ENCODE data around the gene ZSCAN22.

ZSCAN22 gene

DNA sequence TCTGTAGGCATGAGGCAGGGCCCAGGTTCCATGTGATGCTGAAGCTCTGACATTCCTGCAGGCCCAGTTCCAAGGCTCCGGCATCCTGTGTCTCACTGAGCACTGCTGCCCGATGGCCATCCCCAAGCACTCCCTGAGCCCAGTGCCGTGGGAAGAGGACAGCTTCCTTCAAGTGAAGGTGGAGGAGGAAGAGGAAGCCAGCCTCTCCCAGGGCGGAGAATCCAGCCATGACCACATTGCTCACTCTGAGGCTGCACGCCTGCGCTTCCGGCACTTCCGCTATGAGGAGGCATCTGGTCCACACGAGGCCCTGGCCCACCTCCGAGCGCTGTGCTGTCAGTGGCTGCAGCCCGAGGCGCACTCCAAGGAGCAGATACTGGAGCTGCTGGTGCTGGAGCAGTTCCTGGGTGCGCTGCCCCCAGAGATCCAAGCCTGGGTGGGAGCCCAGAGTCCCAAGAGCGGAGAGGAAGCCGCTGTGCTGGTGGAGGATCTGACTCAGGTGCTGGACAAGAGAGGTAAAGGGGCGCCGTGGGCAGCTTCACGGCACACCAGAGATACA lies 8.0 kb downstream of the ZSCAN22 start:
- no peaks in the 10 kb centered on the region for H3K27me3 ChIP-seq (ENCODE audit: insufficient read depth, insufficient read length)
- H3K4me3 ChIP-seq (ENCODE audit: insufficient read length, low read depth), result no peak overlapping the region
- H3K36me3 ChIP-seq (ENCODE audit: insufficient read depth, insufficient read length, low read length), result peaks cover 47% of the 10 kb centered on the region
- H3K9me3 ChIP-seq (ENCODE audit: insufficient read depth, low read length), result peaks cover 11% of the 10 kb centered on the region; the same call in 1 of the 2 replicates
- no peak for DNase-seq (ENCODE audit: low read depth, low spot score)
- TF ChIP-seq SUZ12 (IDR thresholded peaks at IDR 0.05; ENCODE audit: extremely low read depth, insufficient read depth, insufficient read length), result no peak
- TF ChIP-seq YY1 (IDR thresholded peaks at IDR 0.05; ENCODE audit: insufficient read depth, insufficient read length), result no peak
- no peak for TF ChIP-seq ZNF274 (IDR thresholded peaks at IDR 0.05; ENCODE audit: low read depth, low read length)
- no peak overlapping the region for H3K9ac ChIP-seq (ENCODE audit: insufficient read length, low read depth)
- no peaks in the 10 kb centered on the region for H3K4me1 ChIP-seq (ENCODE audit: insufficient read depth, insufficient read length)

DNA sequence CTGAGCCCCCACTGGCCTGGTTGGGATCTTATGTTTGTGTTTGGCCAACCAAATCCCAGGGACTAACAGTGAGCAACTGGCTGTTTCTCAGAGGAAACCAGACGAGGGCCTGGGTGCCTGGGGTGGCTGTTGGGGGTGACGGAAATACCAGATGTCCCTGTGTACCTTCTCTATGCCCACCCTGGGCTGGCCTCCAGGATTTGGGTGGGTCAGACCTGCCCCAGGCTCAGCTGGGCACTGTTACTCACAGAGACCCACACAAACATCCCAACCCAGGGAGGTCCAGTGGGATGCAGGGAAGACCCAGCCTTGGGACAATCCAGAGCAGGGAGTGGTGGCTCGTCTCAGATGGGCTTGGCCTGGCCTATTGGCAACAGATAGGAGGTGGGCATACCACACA lies 8.8 kb downstream of the ZSCAN22 start:
- Histone ChIP-seq H3K9me3 (ENCODE audit: insufficient read depth, low read length) (peaks cover 11% of the 10 kb centered on the region; the same call in 1 of the 2 replicates), H3K27me3 (ENCODE audit: insufficient read depth, insufficient read length) (no peaks in the 10 kb centered on the region), H3K4me3 (ENCODE audit: insufficient read length, low read depth) (no peak overlapping the region), H3K9ac (ENCODE audit: insufficient read length, low read depth) (no peak overlapping the region), H3K4me1 (ENCODE audit: insufficient read depth, insufficient read length) (no peaks in the 10 kb centered on the region), H3K36me3 (ENCODE audit: insufficient read depth, insufficient read length, low read length) (peaks cover 48% of the 10 kb centered on the region)
- no peak for DNase-seq (ENCODE audit: low read depth, low spot score)
- no peak for TF ChIP-seq SUZ12 (IDR thresholded peaks at IDR 0.05; ENCODE audit: extremely low read depth, insufficient read depth, insufficient read length)
- no peak for TF ChIP-seq ZNF274 (IDR thresholded peaks at IDR 0.05; ENCODE audit: low read depth, low read length)
- TF ChIP-seq YY1 (IDR thresholded peaks at IDR 0.05; ENCODE audit: insufficient read depth, insufficient read length), result no peak

DNA sequence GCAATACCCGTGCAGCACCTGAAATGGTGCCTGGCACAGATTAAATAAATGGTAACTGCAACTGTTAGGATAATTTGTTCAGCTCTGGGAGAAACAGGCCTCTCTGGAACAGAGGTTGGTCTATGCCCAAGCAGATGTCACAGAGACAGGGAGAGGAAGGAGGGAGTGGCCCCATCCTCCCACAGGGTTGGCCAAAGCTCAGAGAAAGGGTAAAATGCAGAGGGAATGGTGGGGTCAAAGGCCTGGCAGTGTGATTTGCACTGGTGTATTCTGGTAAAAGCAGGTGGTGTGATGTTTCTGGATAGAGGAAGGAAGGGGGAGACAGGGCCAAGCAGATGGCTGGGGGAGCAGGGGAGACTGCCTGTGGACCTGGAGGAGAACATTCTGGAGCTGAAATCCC lies 9.4 kb downstream of the ZSCAN22 start:
- Histone ChIP-seq H3K9ac (ENCODE audit: insufficient read length, low read depth) (no peak overlapping the region), H3K36me3 (ENCODE audit: insufficient read depth, insufficient read length, low read length) (peaks cover 53% of the 10 kb centered on the region)

DNA sequence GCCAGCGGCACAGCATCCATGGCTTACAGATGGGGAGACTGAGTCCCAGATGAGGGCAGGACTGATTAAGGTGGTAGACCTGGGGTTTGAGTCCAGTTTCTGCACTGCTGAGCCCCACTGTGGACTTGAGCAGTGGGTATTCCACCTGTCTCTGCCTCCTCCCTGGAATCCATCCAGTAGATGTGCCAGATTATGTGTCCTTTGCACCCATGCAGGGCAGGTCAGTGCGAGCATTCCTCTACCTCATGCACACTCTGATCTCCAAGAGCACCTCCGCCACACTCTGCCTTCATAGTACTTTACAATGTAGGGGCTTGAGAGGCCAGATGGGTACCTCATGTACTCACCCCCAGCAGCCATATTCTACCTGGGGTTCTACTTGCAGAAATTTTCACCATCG lies 10.0 kb downstream of the ZSCAN22 start:
- H3K27me3 ChIP-seq (ENCODE audit: insufficient read depth, insufficient read length), result no peaks in the 10 kb centered on the region
- no peaks in the 10 kb centered on the region for H3K4me1 ChIP-seq (ENCODE audit: insufficient read depth, insufficient read length)
- H3K9ac ChIP-seq (ENCODE audit: insufficient read length, low read depth), result no peak overlapping the region
- H3K4me3 ChIP-seq (ENCODE audit: insufficient read length, low read depth), result no peak overlapping the region
- TF ChIP-seq ZNF274 (IDR thresholded peaks at IDR 0.05; ENCODE audit: low read depth, low read length) (no peak), YY1 (IDR thresholded peaks at IDR 0.05; ENCODE audit: insufficient read depth, insufficient read length) (no peak), SUZ12 (IDR thresholded peaks at IDR 0.05; ENCODE audit: extremely low read depth, insufficient read depth, insufficient read length) (no peak)
- H3K9me3 ChIP-seq (ENCODE audit: insufficient read depth, low read length), result peaks cover 11% of the 10 kb centered on the region; the same call in 1 of the 2 replicates
- DNase-seq (ENCODE audit: low read depth, low spot score), result no peak
- H3K36me3 ChIP-seq (ENCODE audit: insufficient read depth, insufficient read length, low read length), result peaks cover 59% of the 10 kb centered on the region

More for the DNA sequence above, 9.4 kb downstream of the ZSCAN22 start:
- Histone ChIP-seq H3K27me3 (ENCODE audit: insufficient read depth, insufficient read length) (no peaks in the 10 kb centered on the region), H3K4me3 (ENCODE audit: insufficient read length, low read depth) (no peak overlapping the region), H3K9me3 (ENCODE audit: insufficient read depth, low read length) (peaks cover 11% of the 10 kb centered on the region; the same call in 1 of the 2 replicates), H3K4me1 (ENCODE audit: insufficient read depth, insufficient read length) (no peaks in the 10 kb centered on the region)
- DNase-seq (ENCODE audit: low read depth, low spot score), result no peak
- no peak for TF ChIP-seq YY1 (IDR thresholded peaks at IDR 0.05; ENCODE audit: insufficient read depth, insufficient read length)
- no peak for TF ChIP-seq SUZ12 (IDR thresholded peaks at IDR 0.05; ENCODE audit: extremely low read depth, insufficient read depth, insufficient read length)
- TF ChIP-seq ZNF274 (IDR thresholded peaks at IDR 0.05; ENCODE audit: low read depth, low read length), result no peak

DNA sequence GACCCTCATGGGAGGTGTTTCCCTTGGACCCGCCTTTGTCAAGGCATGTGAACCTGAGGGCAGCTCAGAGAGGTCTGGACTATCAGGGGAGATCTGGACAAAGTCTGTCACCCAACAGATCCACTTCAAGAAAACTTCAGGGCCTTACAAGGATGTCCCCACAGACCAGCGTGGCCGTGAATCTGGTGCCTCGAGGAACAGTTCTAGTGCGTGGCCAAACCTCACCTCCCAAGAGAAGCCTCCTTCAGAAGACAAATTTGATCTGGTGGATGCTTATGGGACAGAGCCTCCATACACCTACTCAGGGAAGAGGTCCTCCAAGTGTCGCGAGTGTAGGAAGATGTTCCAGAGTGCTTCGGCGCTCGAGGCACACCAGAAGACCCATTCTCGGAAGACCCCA lies 11.5 kb downstream of the ZSCAN22 start:
- TF ChIP-seq SUZ12 (IDR thresholded peaks at IDR 0.05; ENCODE audit: extremely low read depth, insufficient read depth, insufficient read length), result no peak
- TF ChIP-seq YY1 (IDR thresholded peaks at IDR 0.05; ENCODE audit: insufficient read depth, insufficient read length), result no peak
- TF ChIP-seq ZNF274 (IDR thresholded peaks at IDR 0.05; ENCODE audit: low read depth, low read length), result no peak
- DNase-seq (ENCODE audit: low read depth, low spot score), result no peak
- Histone ChIP-seq H3K4me1 (ENCODE audit: insufficient read depth, insufficient read length) (no peaks in the 10 kb centered on the region), H3K27me3 (ENCODE audit: insufficient read depth, insufficient read length) (no peaks in the 10 kb centered on the region), H3K9ac (ENCODE audit: insufficient read length, low read depth) (no peak overlapping the region), H3K36me3 (ENCODE audit: insufficient read depth, insufficient read length, low read length) (peaks cover 60% of the 10 kb centered on the region), H3K4me3 (ENCODE audit: insufficient read length, low read depth) (no peak overlapping the region), H3K9me3 (ENCODE audit: insufficient read depth, low read length) (peaks cover 11% of the 10 kb centered on the region; the same call in 1 of the 2 replicates)

DNA sequence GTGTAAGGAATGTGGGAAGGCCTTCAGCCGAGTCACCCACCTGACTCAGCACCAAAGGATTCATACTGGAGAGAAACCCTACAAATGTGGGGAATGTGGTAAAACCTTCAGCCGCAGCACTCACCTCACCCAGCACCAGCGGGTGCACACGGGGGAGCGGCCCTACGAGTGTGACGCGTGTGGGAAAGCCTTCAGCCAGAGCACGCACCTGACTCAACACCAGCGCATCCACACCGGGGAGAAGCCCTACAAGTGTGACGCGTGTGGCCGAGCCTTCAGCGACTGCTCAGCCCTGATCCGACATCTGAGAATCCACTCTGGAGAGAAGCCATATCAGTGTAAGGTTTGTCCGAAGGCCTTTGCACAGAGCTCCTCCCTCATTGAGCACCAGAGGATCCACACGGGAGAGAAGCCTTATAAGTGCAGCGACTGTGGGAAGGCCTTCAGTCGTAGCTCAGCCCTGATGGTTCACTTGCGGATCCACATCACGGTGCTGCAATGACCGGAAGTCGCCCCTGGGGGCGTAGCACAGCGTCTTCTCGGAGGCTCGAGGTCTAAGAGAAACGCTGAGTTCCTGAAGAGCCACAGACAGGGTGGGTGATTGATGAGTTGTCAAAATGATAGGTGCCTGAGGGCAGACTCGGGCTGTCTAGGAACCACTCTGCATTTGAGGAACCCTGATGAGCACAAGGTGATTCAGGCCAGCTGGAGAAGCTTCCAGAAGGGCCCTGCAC lies 12.2 kb downstream of the ZSCAN22 start:
- Histone ChIP-seq H3K9me3 (ENCODE audit: insufficient read depth, low read length) (peaks cover 11% of the 10 kb centered on the region; the same call in 1 of the 2 replicates), H3K9ac (ENCODE audit: insufficient read length, low read depth) (no peak overlapping the region), H3K4me1 (ENCODE audit: insufficient read depth, insufficient read length) (no peaks in the 10 kb centered on the region), H3K27me3 (ENCODE audit: insufficient read depth, insufficient read length) (no peaks in the 10 kb centered on the region), H3K36me3 (ENCODE audit: insufficient read depth, insufficient read length, low read length) (peaks cover 60% of the 10 kb centered on the region), H3K4me3 (ENCODE audit: insufficient read length, low read depth) (no peak overlapping the region)
- no peak for DNase-seq (ENCODE audit: low read depth, low spot score)
- TF ChIP-seq ZNF274 (IDR thresholded peaks at IDR 0.05; ENCODE audit: low read depth, low read length) (no peak), YY1 (IDR thresholded peaks at IDR 0.05; ENCODE audit: insufficient read depth, insufficient read length) (no peak), SUZ12 (IDR thresholded peaks at IDR 0.05; ENCODE audit: extremely low read depth, insufficient read depth, insufficient read length) (no peak)

DNA sequence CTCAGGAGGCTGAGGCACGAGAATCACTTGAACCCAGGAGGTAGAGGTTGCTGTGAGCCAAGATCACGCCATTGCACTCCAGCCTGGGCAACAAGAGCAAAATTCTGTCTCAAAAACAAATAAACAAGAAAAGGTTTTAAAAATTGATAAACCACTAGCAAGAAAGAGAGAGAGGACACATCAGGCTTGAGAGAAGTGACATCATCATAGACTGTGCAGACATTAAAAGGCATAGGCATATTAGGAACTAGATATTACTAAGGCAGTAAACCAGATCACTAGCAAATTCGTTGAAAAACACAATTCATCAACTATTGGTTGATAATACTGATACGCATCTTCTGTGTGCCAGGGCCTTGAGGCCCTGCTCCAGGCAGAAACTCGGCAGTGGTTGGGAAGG lies 18.8 kb downstream of the ZSCAN22 start:
- H3K9ac ChIP-seq (ENCODE audit: insufficient read length, low read depth), result no peak overlapping the region
- H3K4me3 ChIP-seq (ENCODE audit: insufficient read length, low read depth), result no peak overlapping the region
- peaks cover 2% of the 10 kb centered on the region for H3K4me1 ChIP-seq (ENCODE audit: insufficient read depth, insufficient read length)
- TF ChIP-seq SUZ12 (IDR thresholded peaks at IDR 0.05; ENCODE audit: extremely low read depth, insufficient read depth, insufficient read length), result no peak
- peaks cover 15% of the 10 kb centered on the region for H3K27me3 ChIP-seq (ENCODE audit: insufficient read depth, insufficient read length)
- H3K9me3 ChIP-seq (ENCODE audit: insufficient read depth, low read length), result no peaks in the 10 kb centered on the region
- H3K36me3 ChIP-seq (ENCODE audit: insufficient read depth, insufficient read length, low read length), result peaks cover 12% of the 10 kb centered on the region
- no peak for DNase-seq (ENCODE audit: low read depth, low spot score)

All from NT2/D1 (cell line).